DMS 273 (cell line): Measurements from ENCODE around the gene CYB5B.

Experiments used
- DNase-seq: peaks from one replicate; lab custom pipeline; 2025; ENCODE audit not compliant: unreplicated experiment; lab: John Stamatoyannopoulos, UW

CYB5B gene

DNA sequence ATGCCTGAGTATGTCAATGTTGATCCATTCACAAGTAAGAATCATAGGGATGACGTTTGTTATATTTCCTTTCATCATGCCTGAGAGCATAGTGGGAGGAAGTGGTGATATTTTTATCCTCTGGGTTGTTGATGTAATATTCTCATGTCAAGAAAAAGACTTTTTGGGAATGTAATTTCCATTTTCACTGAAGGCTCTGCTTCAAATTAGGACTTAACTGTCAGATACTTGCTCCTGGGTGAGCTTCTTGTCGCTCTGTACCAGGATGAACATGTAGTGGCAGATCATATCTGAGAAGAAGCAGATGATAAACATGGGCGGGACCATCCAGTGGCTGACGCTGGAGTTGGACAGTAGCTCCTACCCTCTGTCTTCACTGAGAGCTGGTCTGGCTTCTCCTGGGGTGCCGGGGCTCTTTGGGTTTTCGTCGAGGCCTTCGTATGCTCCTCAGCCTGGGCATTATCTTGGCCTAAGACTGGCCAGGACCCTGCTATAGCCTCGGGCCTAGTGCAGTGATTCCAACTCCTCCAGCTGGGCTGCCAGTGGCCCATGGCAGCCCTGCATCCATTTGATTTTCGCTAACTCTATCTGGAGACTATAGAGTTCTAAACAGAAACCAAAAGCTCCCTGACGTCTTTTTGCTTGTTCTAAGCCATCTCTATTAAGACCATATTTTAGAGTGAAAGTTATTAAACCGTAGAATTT, 19.7 kb downstream of the CYB5B start:
- no peak for DNase-seq

DNA sequence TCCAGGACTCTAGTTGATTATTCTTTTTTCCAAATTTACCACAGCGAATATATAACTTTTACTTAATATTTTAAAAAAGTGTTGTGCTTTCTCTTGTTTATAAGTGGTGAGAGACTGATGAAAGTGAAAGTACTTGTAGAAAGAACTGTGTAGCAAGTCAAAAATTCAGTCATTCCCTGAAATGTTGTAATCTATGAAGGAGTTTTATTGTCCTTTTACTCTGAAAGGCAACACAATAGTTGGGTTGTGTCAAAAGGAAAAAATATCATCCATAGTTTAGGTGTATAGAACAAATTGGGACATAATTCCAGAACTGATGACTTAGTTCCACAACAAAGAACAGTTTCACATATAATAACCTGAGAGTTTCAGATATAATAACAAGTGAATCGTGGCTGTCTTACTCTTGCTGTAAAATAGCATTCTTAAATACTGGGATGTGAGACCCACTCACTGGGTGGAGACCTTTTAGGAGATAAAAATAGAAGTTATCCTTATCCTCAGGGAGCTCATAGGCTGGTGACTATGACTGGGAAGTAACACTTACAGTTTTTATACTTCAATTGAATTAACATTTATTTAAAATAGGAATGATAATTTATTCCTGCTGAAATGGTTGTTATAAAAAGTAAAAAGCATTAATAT, 20.6 kb downstream of the CYB5B start:
- no peak for DNase-seq

DNA sequence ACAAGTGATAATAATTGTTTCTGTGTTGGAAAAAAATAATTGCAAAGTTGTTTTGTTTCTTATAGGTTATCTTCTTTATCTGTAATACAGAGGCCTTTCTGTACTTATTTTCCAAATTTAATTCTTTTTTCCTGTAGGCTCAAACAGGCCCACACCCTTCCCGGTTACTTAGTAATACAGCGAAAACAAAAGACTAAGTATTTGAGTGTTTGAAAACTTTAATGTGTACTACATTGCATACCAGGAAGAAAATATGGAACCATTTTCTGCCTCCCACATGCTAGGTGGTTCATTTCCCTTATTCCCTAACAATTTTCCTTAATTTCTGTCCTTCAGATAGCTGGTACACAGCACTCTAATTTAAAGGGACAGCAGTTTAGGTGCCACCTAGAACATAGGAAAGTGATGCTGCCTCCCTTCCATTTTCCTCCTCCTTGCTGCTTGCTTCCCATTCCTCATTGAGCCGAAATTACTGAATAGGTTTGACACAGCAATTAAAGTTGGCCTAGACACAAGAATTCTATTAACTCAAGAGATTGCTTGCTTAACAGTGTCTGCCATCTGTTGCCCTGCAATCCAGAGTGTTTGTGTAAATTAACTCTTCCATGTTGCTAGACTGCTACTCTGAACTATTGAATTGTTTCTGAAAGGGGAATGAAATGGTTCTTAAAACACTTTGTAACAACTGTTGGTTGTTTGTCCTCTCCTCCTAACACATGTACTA, 24.2 kb downstream of the CYB5B start:
- DNase-seq = peak; percentile 94

GRCh38 chr16:69451166-69451565, 26.7 kb downstream of the CYB5B start:
- DNase-seq = no peak

DNA sequence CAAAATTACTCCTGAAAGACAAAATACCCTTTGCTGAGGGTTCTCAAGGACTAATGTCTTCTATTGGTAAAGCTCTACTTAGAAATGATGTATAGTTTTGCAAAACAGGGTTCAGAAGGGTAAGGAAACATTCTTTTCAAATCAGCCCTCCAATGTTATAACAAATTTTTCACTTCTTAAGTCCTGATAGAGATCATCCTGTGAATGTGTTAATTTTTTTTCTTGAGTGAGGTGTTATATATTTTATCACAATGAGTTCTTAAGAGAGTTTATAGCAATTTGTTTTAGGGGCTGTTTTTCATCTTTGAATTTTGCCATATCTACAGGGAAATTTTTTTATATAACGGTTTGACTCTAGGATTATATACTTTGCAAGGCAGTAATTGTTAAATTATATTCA, 29.5 kb downstream of the CYB5B start:
- DNase-seq = no peak

- no peak for DNase-seq
Observed at GRCh38 chr16:69463876-69464275, 39.5 kb downstream of the CYB5B start.

- peak; percentile 39 for DNase-seq
Observed at GRCh38 chr16:69465083-69465721, 40.8 kb downstream of the CYB5B start.

GRCh38 chr16:69465881-69466280, 41.5 kb downstream of the CYB5B start:
- DNase-seq = no peak

- DNase-seq = no peak
Observed at GRCh38 chr16:69466547-69466946, 42.1 kb downstream of the CYB5B start.

GRCh38 chr16:69467080-69467479, 42.7 kb downstream of the CYB5B start:
- DNase-seq = no peak

DNA sequence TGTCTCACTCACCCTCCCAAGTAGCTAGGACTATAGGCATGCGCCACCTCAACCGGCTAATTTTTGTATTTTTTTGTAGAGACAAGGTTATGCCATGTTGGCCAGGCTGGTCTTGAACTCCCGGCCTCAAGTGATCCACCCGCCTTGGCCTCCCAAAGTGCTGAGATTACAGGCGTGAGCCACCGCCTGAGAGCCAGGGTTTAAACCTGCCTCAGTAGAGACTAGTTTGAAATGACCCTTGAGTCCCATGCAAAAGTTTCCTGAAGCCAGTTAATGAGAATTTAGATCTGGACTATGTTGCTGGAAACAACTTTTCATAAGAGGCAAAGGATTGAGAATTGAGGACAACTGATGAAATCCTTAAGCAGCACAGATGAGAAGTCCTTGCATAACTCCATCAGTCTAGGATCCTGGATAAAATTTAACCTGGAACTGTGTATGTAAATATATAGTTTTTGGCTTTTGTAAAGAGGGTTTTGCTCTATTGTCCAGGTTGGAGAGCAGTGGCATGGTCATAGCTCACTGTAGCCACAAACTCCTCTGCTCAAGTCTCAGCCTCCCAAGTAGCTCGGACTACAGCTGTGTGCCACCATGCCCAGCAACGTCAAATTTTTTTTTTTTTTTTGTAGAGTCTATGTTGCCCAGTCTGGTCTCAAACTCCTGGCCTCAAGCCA, 43.2 kb downstream of the CYB5B start:
- no peak for DNase-seq

- DNase-seq = no peak
Observed at GRCh38 chr16:69469807-69470561, 45.6 kb downstream of the CYB5B start.

GRCh38 chr16:69471121-69471520, 46.7 kb downstream of the CYB5B start:
- DNase-seq = no peak

GRCh38 chr16:69474408-69474807, 50.0 kb downstream of the CYB5B start:
- no peak for DNase-seq

DNA sequence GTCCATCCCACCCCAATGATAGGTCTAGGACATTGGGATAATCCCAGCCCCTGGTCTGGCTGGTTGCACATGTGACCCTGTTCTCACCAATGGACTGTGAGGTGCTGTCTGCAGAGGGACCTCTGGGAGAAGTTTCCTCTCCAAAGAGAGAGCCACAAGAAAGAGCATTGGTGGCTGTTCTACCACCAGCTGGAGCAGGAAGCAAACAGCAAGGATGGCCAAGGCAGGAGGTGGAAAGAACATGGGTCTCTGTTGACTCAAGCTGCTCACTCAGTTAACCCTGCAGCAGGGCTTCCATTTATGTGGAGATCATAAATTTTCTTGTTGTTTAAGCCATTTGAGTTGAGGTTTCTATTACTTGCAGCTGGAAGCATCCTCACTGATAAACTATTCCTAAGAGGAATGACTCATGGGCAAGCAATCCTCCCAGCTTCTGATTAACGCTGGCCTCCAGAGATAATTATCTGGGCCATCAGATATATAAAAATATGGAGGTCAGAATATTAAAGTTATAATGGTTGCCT, 52.6 kb downstream of the CYB5B start:
- DNase-seq = no peak

DNA sequence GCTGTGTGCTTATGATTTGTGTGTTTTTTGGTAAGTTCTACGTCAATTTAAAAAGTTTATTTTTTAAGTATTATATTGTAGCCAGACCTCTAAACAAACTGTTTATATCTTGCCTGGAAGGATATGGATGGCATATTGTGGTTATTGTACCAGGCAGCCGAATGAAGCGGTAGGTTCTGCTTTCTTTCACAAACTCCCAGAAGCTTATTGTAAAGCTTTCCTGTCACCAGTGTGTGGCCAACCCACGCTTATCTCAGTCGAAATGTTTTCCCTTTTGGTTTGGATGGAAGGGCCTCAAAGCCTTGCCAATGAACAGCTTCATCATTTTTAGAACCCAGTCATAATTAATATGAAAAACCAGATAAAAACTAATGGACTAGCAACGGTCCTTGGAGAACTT, 53.1 kb downstream of the CYB5B start:
- no peak for DNase-seq

GRCh38 chr16:69478685-69479084, 54.3 kb downstream of the CYB5B start:
- DNase-seq = no peak

- DNase-seq = no peak
Observed at GRCh38 chr16:69479775-69480174, 55.4 kb downstream of the CYB5B start.

- DNase-seq = peak; percentile 78
Observed at GRCh38 chr16:69481901-69482341, 57.5 kb downstream of the CYB5B start.

- DNase-seq = peak; percentile 77
Observed at GRCh38 chr16:69482410-69482991, 58.1 kb downstream of the CYB5B start.
